IMR-90 (cell line): ENCODE results near the gene FBLN7. TPM values are rescaled to one million over a fixed set of nuclear protein-coding genes. Genes with fewer than 3 reads are reported as not detected.
A peak's percentile ranks its signal among the peaks of the same experiment; 100 is the strongest.

Source experiments
- ATAC-seq: fragments of 200-7000 bp; cut with Tn5 transposase; 2 replicates; pipeline ENCODE4 v1.9.1; 2020; ENCODE audit warnings: low read depth, mild to moderate bottlenecking, moderate library complexity
- BruUV-seq: library from RNA; stranded (reverse); fragments of 400-500 nt; replicated peaks from 2 replicates; lab custom pipeline; 2021; lab: Mats Ljungman, UMichigan
- CTCF ChIA-PET: fragments of 300-600 bp; formaldehyde crosslinking; extraction: SDS; loops from one replicate; lab custom pipeline; 2021; ENCODE audit warnings: antibody characterized with exemption; lab: Yijun Ruan, JAX
- POLR2A ChIA-PET: fragments of 300-600 bp; sonication (Branson Sonifier 250); formaldehyde crosslinking; loops from one replicate; lab custom pipeline; 2022; ENCODE audit warnings: antibody characterized with exemption; ENCODE audit not compliant: unreplicated experiment; lab: Charles Lee
- DNase-seq: peaks from one replicate; pipeline ENCODE4 v3.0.0; 2013
- H2AFZ ChIP-seq: replicated peaks from 2 replicates; pipeline ENCODE3; 2013; ENCODE audit warnings: low read length, mild to moderate bottlenecking; ENCODE audit not compliant: poor library complexity
- H2AK5ac ChIP-seq: 2 replicates; pipeline ENCODE4 v1.6.1; 2013; ENCODE audit warnings: low read depth, low read length, inconsistent platforms
- H2AK9ac ChIP-seq: replicated peaks from 2 replicates; pipeline ENCODE3; 2013; ENCODE audit warnings: mild to moderate bottlenecking, low read depth, low read length, moderate library complexity; ENCODE audit not compliant: poor library complexity
- H2BK120ac ChIP-seq: 2 replicates; pipeline ENCODE4 v1.6.1; 2013; ENCODE audit warnings: low read depth, low read length, inconsistent platforms
- H2BK15ac ChIP-seq: 3 replicates; pipeline ENCODE4 v1.6.1; 2013; ENCODE audit warnings: low read depth, low read length, inconsistent platforms
- H2BK20ac ChIP-seq: 2 replicates; pipeline ENCODE4 v1.6.1; 2013; ENCODE audit warnings: low read depth, mild to moderate bottlenecking, inconsistent platforms, low read length, moderate library complexity
- H2BK5ac ChIP-seq: 2 replicates; pipeline ENCODE4 v1.6.1; 2013; ENCODE audit warnings: mild to moderate bottlenecking, low read depth, low read length, inconsistent platforms; ENCODE audit not compliant: poor library complexity, severe bottlenecking
- H3K14ac ChIP-seq: replicated peaks from 2 replicates; pipeline ENCODE4 v1.6.1; 2013; ENCODE audit warnings: low read depth, low read length, inconsistent platforms
- H3K18ac ChIP-seq: 2 replicates; pipeline ENCODE4 v1.6.1; 2013; ENCODE audit warnings: low read depth, low read length, control low read depth
- H3K23ac ChIP-seq: 2 replicates; pipeline ENCODE4 v1.6.1; 2013; ENCODE audit warnings: low read depth, low read length, inconsistent platforms
- H3K27ac ChIP-seq: 2 replicates; pipeline ENCODE4 v1.5.1; 2013; ENCODE audit warnings: mild to moderate bottlenecking, control low read depth, low read length; ENCODE audit not compliant: insufficient read depth
- H3K27me3 ChIP-seq: 2 replicates; pipeline ENCODE4 v1.6.1; 2013; ENCODE audit warnings: low read length; ENCODE audit not compliant: control insufficient read depth, insufficient read depth
- H3K36me3 ChIP-seq: 2 replicates; pipeline ENCODE4 v1.6.1; 2013; ENCODE audit warnings: low read length, mixed read lengths; ENCODE audit not compliant: control insufficient read depth, insufficient read depth
- H3K4ac ChIP-seq: 2 replicates; pipeline ENCODE4 v1.6.1; 2013; ENCODE audit warnings: low read depth, low read length, inconsistent platforms
- H3K4me1 ChIP-seq: 2 replicates; pipeline ENCODE4 v1.6.1; 2013; ENCODE audit warnings: low read length, mixed read lengths; ENCODE audit not compliant: control insufficient read depth, insufficient read depth
- H3K4me2 ChIP-seq: 2 replicates; pipeline ENCODE4 v1.6.1; 2013; ENCODE audit warnings: low read depth, mild to moderate bottlenecking, control low read depth, low read length, moderate library complexity
- H3K4me3 ChIP-seq: 2 replicates; pipeline ENCODE4 v1.5.1; 2013; ENCODE audit warnings: low read depth, mild to moderate bottlenecking, control low read depth, low read length, moderate library complexity; ENCODE audit not compliant: insufficient read depth
- H3K56ac ChIP-seq: 2 replicates; pipeline ENCODE4 v1.6.1; 2013; ENCODE audit warnings: low read length, inconsistent platforms; ENCODE audit not compliant: insufficient read depth; ENCODE audit errors: extremely low read depth
- H3K79me1 ChIP-seq, 2 experiments: 2 replicates each; pipeline ENCODE4 v1.6.1; 2013; ENCODE audit warnings: low read length in 2 of 2, inconsistent platforms in 1 of 2, low read depth in 1 of 2
- H3K9ac ChIP-seq: 2 replicates; pipeline ENCODE4 v1.6.1; 2013; ENCODE audit warnings: low read depth, low read length, control low read depth
- H3K9me1 ChIP-seq: 2 replicates; pipeline ENCODE4 v1.6.1; 2013; ENCODE audit warnings: low read length, inconsistent platforms; ENCODE audit not compliant: insufficient read depth
- H3K9me3 ChIP-seq: 2 replicates; pipeline ENCODE4 v1.6.1; 2013; ENCODE audit warnings: low read length; ENCODE audit not compliant: control insufficient read depth, insufficient read depth
- H4K20me1 ChIP-seq: 2 replicates; pipeline ENCODE4 v1.6.1; 2013; ENCODE audit warnings: low read length, inconsistent platforms; ENCODE audit not compliant: insufficient read depth
- H4K5ac ChIP-seq: 2 replicates; pipeline ENCODE4 v1.6.1; 2013; ENCODE audit warnings: mild to moderate bottlenecking, low read depth, low read length, control low read depth
- H4K8ac ChIP-seq, 2 experiments: 2 replicates each; pipeline ENCODE4 v1.6.1; 2013; ENCODE audit warnings: low read depth in 2 of 2, low read length in 2 of 2, control low read depth in 1 of 2, inconsistent platforms in 1 of 2
- H4K91ac ChIP-seq: 2 replicates; pipeline ENCODE4 v1.6.1; 2013; ENCODE audit warnings: low read depth, low read length, inconsistent platforms; ENCODE audit not compliant: insufficient read depth
- BHLHE40 ChIP-seq: fragments of 150-350 bp; IDR thresholded peaks from 2 replicates; pipeline ENCODE4 v1.6.1; 2016; ENCODE audit warnings: mild to moderate bottlenecking, low read depth, low read length
- CEBPB ChIP-seq: IDR thresholded peaks from 2 replicates; pipeline ENCODE4 v1.6.1; 2012; ENCODE audit warnings: low read depth, low read length, improper control_type of control experiment
- CHD1 ChIP-seq: IDR thresholded peaks from 2 replicates; pipeline ENCODE4 v1.6.1; 2012; ENCODE audit warnings: low read depth, low read length, improper control_type of control experiment
- CTCF ChIP-seq: conservative IDR thresholded peaks from 2 replicates; pipeline ENCODE4 v1.5.1; 2012; ENCODE audit warnings: mild to moderate bottlenecking, low read depth, low read length, improper control_type of control experiment
- FOS ChIP-seq: fragments of 150-350 bp; IDR thresholded peaks from 2 replicates; pipeline ENCODE4 v1.6.1; 2016; ENCODE audit warnings: low read depth, low read length
- MAFK ChIP-seq: IDR thresholded peaks from 2 replicates; pipeline ENCODE4 v1.6.1; 2012; ENCODE audit warnings: low read depth, low read length, improper control_type of control experiment
- MAZ ChIP-seq: IDR thresholded peaks from 2 replicates; pipeline ENCODE4 v1.6.1; 2012; ENCODE audit warnings: low read depth, mild to moderate bottlenecking, low read length, improper control_type of control experiment, moderate library complexity, borderline replicate concordance
- MXI1 ChIP-seq: IDR thresholded peaks from 2 replicates; pipeline ENCODE4 v1.6.1; 2012; ENCODE audit warnings: low read depth, mild to moderate bottlenecking, low read length, moderate library complexity, borderline replicate concordance
- NFE2L2 ChIP-seq: fragments of 150-350 bp; IDR thresholded peaks from 2 replicates; pipeline ENCODE4 v1.6.1; 2016; ENCODE audit warnings: low read depth, mild to moderate bottlenecking, low read length
- POLR2A ChIP-seq: IDR thresholded peaks from 2 replicates; pipeline ENCODE4 v1.6.1; 2012; ENCODE audit warnings: mild to moderate bottlenecking, low read depth, low read length
- RAD21 ChIP-seq: IDR thresholded peaks from 2 replicates; pipeline ENCODE4 v1.6.1; 2012; ENCODE audit warnings: low read length, improper control_type of control experiment
- RCOR1 ChIP-seq: IDR thresholded peaks from 2 replicates; pipeline ENCODE4 v1.6.1; 2012; ENCODE audit warnings: mild to moderate bottlenecking, low read length, improper control_type of control experiment; ENCODE audit not compliant: insufficient replicate concordance
- RFX5 ChIP-seq: IDR thresholded peaks from 2 replicates; pipeline ENCODE4 v1.8.0; 2012; ENCODE audit warnings: low read depth, mild to moderate bottlenecking, low read length, moderate library complexity
- SMC3 ChIP-seq: fragments of 150-350 bp; IDR thresholded peaks from 2 replicates; pipeline ENCODE4 v1.6.1; 2016; ENCODE audit warnings: low read depth, mild to moderate bottlenecking, antibody characterized with exemption, low read length, moderate library complexity
- WGBS, 2 experiments: methylation state at CpG; one replicate each; pipeline versions ENCODE4 v1.1.5 to v1.1.7; 2013; ENCODE audit warnings: missing lambda C conversion rate in 2 of 2; ENCODE audit not compliant: insufficient read length in 1 of 2; ENCODE audit errors: extremely low coverage in 2 of 2; 5-methylcytosine and 5-hydroxymethylcytosine counted together
- dilution Hi-C: fragments of 300-500 bp; cut with HindIII; formaldehyde crosslinking; loops from one replicate; pipeline ENCODE4 v1.14.3; 2018; ENCODE audit warnings: low sequenced_read_pairs; ENCODE audit not compliant: unreplicated experiment
- in situ Hi-C: fragments of 300-500 bp; cut with MboI; formaldehyde crosslinking; loops from 3 replicates; pipeline ENCODE4 v1.14.3; 2019; ENCODE audit warnings: low sequenced_read_pairs, inconsistent platforms, mixed read lengths
- intact Hi-C: fragments of 100-400 bp; cut with micrococcal nuclease; formaldehyde crosslinking; loops from 2 replicates; pipeline ENCODE4 v1.10.0; 2022
- polyA plus RNA-seq, 3 experiments: library from polyadenylated mRNA; depleted of rRNA; stranded (reverse); fragments of >200 nt; gene quantifications; 2 replicates each; pipeline ENCODE4 v1.2.3, GENCODE V29; 2012; ENCODE audit warnings: low replicate concordance in 1 of 3
- total RNA-seq: library from RNA; depleted of rRNA; stranded (reverse); fragments of >200 nt; gene quantifications from 2 replicates; pipeline ENCODE4 v1.2.3, GENCODE V29; 2012
- TF ChIP-seq, protein P1 (sequence below): fragments of 150-350 bp; IDR thresholded peaks from 2 replicates; pipeline ENCODE4 v1.6.1; 2016; ENCODE audit warnings: low read depth, mild to moderate bottlenecking, low read length, moderate library complexity, borderline replicate concordance
- TF ChIP-seq, protein P2 (sequence below): fragments of 150-350 bp; IDR thresholded peaks from 2 replicates; pipeline ENCODE4 v1.6.1; 2017; ENCODE audit warnings: mild to moderate bottlenecking, antibody characterized with exemption, low read length, low read depth

Gene FBLN7
- total and polyA plus RNA-seq, 2 of the 4 experiments (the other 2 are of a cell fraction) = 0.18 to 1.2 TPM

DNA sequence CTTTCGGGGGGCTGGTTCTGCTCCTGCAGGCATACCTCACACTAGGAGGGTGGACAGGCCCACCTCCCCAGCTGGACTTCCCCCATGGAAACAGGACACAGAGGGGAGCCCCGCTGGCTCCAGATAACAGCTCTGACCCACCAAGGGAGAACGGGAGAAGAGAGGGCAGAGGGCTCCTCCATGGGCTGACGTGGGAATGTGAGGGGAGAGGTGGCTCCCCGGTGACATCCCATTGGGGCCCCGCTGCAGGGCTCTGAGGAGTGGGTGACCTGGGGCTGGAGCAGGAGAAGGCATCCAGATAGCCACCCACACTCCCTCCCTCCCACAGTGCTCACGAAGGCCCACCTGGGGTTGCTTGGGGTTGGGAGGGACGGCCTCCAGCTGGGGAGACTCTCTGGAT lies 45.9 kb downstream of the FBLN7 start:
- Histone ChIP-seq H3K9me3 (no peaks in the 10 kb centered on the region; the same call in none of the 2 replicates), H3K14ac (no peak overlapping the region), H4K5ac (no peak overlapping the region), H2AK5ac (no peak overlapping the region), H4K91ac (no peak overlapping the region), H3K18ac (no peak overlapping the region), H2AK9ac (no peak overlapping the region), H2BK15ac (no peak overlapping the region), H3K4me1 (no peaks in the 10 kb centered on the region), H3K9ac (no peak overlapping the region), H3K4me3 (no peak overlapping the region), H2BK20ac (no peak overlapping the region), H3K79me1 (no peaks in the 10 kb centered on the region), H2BK120ac (no peak overlapping the region), H3K9me1 (0 out of 2 replicates have a peak, but pooled peaks cover 3% of the 10 kb centered on the region), H4K20me1 (no peaks in the 10 kb centered on the region), H3K36me3 (no peaks in the 10 kb centered on the region), H2BK5ac (no peak overlapping the region), H3K23ac (no peak overlapping the region), H3K27ac (no peak overlapping the region), H3K56ac (no peak overlapping the region), H3K4me2 (no peak overlapping the region), H2AFZ (peak overlapping the region; percentile 17), H4K8ac (no peak overlapping the region), H3K27me3 (peaks cover 16% of the 10 kb centered on the region), H3K4ac (no peak overlapping the region)
- dilution Hi-C loops (no loop called here), intact Hi-C loops (no loop called here), in situ Hi-C loops (no loop called here)
- DNase-seq (no peak), ATAC-seq (no peak)
- WGBS, 2 experiments = no CpG with 5 or more reads among the region's 8 CpGs
- ChIA-PET POLR2A (no interaction called here), CTCF (no interaction called here)
- TF ChIP-seq, protein P1, sequence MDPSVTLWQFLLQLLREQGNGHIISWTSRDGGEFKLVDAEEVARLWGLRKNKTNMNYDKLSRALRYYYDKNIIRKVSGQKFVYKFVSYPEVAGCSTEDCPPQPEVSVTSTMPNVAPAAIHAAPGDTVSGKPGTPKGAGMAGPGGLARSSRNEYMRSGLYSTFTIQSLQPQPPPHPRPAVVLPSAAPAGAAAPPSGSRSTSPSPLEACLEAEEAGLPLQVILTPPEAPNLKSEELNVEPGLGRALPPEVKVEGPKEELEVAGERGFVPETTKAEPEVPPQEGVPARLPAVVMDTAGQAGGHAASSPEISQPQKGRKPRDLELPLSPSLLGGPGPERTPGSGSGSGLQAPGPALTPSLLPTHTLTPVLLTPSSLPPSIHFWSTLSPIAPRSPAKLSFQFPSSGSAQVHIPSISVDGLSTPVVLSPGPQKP = no peak
- TF ChIP-seq CHD1 (no peak), MAZ (no peak), RFX5 (no peak), BHLHE40 (no peak), NFE2L2 (no peak), MXI1 (no peak), RCOR1 (no peak), POLR2A (no peak), RAD21 (no peak), SMC3 (no peak), MAFK (no peak), FOS (no peak), CTCF (no peak), CEBPB (no peak)
- TF ChIP-seq, protein P2, sequence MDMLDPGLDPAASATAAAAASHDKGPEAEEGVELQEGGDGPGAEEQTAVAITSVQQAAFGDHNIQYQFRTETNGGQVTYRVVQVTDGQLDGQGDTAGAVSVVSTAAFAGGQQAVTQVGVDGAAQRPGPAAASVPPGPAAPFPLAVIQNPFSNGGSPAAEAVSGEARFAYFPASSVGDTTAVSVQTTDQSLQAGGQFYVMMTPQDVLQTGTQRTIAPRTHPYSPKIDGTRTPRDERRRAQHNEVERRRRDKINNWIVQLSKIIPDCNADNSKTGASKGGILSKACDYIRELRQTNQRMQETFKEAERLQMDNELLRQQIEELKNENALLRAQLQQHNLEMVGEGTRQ = no peak
- BruUV-seq = no TSS peak
